Measurements from ENCODE around the gene STK38. TPM values are rescaled to one million over a fixed set of nuclear protein-coding genes. Genes with fewer than 3 reads are reported as not detected.

STK38 gene
- total and polyA plus RNA-seq, 2 of the 8 experiments (the other 6 are each of a cell fraction or from before 2014, with no cell fraction given): 8.1 to 19.8 TPM

DNA sequence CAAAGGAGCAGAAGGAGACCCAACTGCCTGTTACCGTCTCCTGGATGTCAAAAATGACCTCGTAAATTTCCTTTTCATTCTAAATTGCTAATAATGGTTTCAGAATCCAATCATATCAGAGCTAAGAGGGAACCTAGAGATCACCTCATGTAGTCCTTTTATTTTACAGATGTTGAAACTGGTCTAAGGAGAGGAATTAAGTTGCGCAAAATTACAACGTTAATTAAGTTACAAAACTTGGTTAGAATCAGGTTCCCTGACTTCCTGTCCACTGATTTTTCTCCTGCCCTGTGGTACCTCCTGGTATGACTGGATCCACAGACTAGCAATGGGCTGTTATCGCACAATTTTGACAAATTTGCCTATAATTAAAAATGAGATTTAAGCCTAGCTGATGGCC lies 9.0 kb upstream of the STK38 start:
- H2BK120ac ChIP-seq (replicated peaks; ENCODE audit: low read depth, low read length): no peak overlapping the region
- no peak overlapping the region for H3K56ac ChIP-seq (replicated peaks; ENCODE audit: insufficient read length, low read depth, low read length)
- CTCF ChIA-PET (ENCODE audit: partially characterized antibody): interaction anchor here (0.7 to 0.9 kb wide), 2 partner anchors 9 to 124 kb away, joined by 3 to 4 read pairs; no protein-coding TSS in a partner anchor
- no peaks in the 10 kb centered on the region for H3K79me2 ChIP-seq (ENCODE audit: control insufficient read depth in 1 of 2, insufficient read depth in 2 of 2, low read length in 2 of 2)
- no peak overlapping the region for H2BK15ac ChIP-seq (ENCODE audit: low read length)
- H3K23me2 ChIP-seq (ENCODE audit: low read depth, low read length): no peaks in the 10 kb centered on the region; the same call in 1 of the 2 replicates
- no peaks in the 10 kb centered on the region for H3K27me3 ChIP-seq (replicated peaks in 1 of 4; ENCODE audit: control insufficient read depth in 3 of 4, extremely low read depth in 1 of 4, insufficient read depth in 3 of 4, low read length in 3 of 4)
- H3K36me3 ChIP-seq (ENCODE audit: control insufficient read depth in 2 of 4, insufficient read depth in 4 of 4, low read length in 3 of 4): no peaks in the 10 kb centered on the region
- no peak overlapping the region for H3K4ac ChIP-seq (replicated peaks; ENCODE audit: insufficient read length, low read depth, low read length)
- no peak overlapping the region for H3K9ac ChIP-seq (replicated peaks in 1 of 4; ENCODE audit: extremely low read depth in 1 of 4, low read depth in 3 of 4, low read length in 3 of 4)
- no peak overlapping the region for H2AK5ac ChIP-seq (ENCODE audit: low read depth, low read length)
- TF ChIP-seq RBBP5 (IDR thresholded peaks at IDR 0.05; ENCODE audit: borderline replicate concordance, low read depth, low read length) (no peak), HDAC2 (IDR thresholded peaks at IDR 0.05; ENCODE audit: borderline replicate concordance in 1 of 2, low read depth in 2 of 2, low read length in 2 of 2) (no peak), TAF1 (IDR thresholded peaks at IDR 0.05; ENCODE audit: low read depth, low read length) (no peak), POU5F1 (IDR thresholded peaks at IDR 0.05; ENCODE audit: low read depth, low read length) (no peak), BACH1 (IDR thresholded peaks at IDR 0.05; ENCODE audit: low read length) (no peak), CREB1 (IDR thresholded peaks at IDR 0.05) (no peak), POLR2A (IDR thresholded peaks at IDR 0.05; ENCODE audit: control extremely low read depth in 1 of 2, low read depth in 2 of 2, low read length in 2 of 2) (no peak), SRF (IDR thresholded peaks at IDR 0.05; ENCODE audit: low read depth, low read length) (no peak), CHD2 (IDR thresholded peaks at IDR 0.05; ENCODE audit: low read length) (no peak), HDAC6 (IDR thresholded peaks at IDR 0.05; ENCODE audit: low read depth, low read length) (no peak)
- TF ChIP-seq, protein P1, sequence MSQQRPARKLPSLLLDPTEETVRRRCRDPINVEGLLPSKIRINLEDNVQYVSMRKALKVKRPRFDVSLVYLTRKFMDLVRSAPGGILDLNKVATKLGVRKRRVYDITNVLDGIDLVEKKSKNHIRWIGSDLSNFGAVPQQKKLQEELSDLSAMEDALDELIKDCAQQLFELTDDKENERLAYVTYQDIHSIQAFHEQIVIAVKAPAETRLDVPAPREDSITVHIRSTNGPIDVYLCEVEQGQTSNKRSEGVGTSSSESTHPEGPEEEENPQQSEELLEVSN (IDR thresholded peaks at IDR 0.05): no peak
- TF ChIP-seq, protein P2, sequence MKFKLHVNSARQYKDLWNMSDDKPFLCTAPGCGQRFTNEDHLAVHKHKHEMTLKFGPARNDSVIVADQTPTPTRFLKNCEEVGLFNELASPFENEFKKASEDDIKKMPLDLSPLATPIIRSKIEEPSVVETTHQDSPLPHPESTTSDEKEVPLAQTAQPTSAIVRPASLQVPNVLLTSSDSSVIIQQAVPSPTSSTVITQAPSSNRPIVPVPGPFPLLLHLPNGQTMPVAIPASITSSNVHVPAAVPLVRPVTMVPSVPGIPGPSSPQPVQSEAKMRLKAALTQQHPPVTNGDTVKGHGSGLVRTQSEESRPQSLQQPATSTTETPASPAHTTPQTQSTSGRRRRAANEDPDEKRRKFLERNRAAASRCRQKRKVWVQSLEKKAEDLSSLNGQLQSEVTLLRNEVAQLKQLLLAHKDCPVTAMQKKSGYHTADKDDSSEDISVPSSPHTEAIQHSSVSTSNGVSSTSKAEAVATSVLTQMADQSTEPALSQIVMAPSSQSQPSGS (IDR thresholded peaks at IDR 0.05; ENCODE audit: low read length): no peak
- POLR2A ChIA-PET (ENCODE audit: partially characterized antibody): no interaction called here
- no peak overlapping the region for H3K23ac ChIP-seq (ENCODE audit: insufficient read length)
- no peak overlapping the region for H2BK20ac ChIP-seq (ENCODE audit: low read length)
- no peak overlapping the region for H4K91ac ChIP-seq (replicated peaks; ENCODE audit: insufficient read length, low read length)
- H4K8ac ChIP-seq (ENCODE audit: extremely low read depth, insufficient read depth, low read length): no peak overlapping the region
- no peak overlapping the region for H3K4me3 ChIP-seq (ENCODE audit: extremely low read depth in 1 of 4, insufficient read depth in 2 of 4, low read depth in 3 of 4, low read length in 4 of 4)
- no peak overlapping the region for H2AFZ ChIP-seq (ENCODE audit: low read length)
- H3K27ac ChIP-seq (ENCODE audit: low read depth, low read length): no peak overlapping the region
- H3K18ac ChIP-seq (ENCODE audit: extremely low read depth, low read length): no peak overlapping the region
- no peaks in the 10 kb centered on the region for H3K4me1 ChIP-seq (replicated peaks in 1 of 4; ENCODE audit: control insufficient read depth in 3 of 4, insufficient read depth in 4 of 4, low read length in 3 of 4)
- no peak overlapping the region for H4K5ac ChIP-seq (ENCODE audit: insufficient read length, low read depth, low read length)
- H4K20me1 ChIP-seq (replicated peaks in 1 of 2; ENCODE audit: control insufficient read depth in 1 of 2, insufficient read depth in 2 of 2, low read length in 2 of 2): no peaks in the 10 kb centered on the region
- H3K14ac ChIP-seq (ENCODE audit: insufficient read length): no peak overlapping the region
- no peak overlapping the region for H2BK5ac ChIP-seq (ENCODE audit: low read depth, low read length)
- H3K79me1 ChIP-seq (ENCODE audit: low read depth, low read length): no peaks in the 10 kb centered on the region
- no peak overlapping the region for H2BK12ac ChIP-seq (ENCODE audit: low read depth, low read length)
- H3K4me2 ChIP-seq (ENCODE audit: insufficient read depth in 1 of 2, low read depth in 2 of 2, low read length in 2 of 2): no peak overlapping the region
- FAIRE-seq (no peak), DNase-seq (ENCODE audit: low read depth in 1 of 2, low spot score in 2 of 2) (no peak)
- H3K9me3 ChIP-seq (ENCODE audit: insufficient read depth in 2 of 2, low read depth in 1 of 2, low read length in 1 of 2): no peaks in the 10 kb centered on the region
- WGBS, 2 experiments (ENCODE audit: extremely low coverage in 1 of 2, insufficient coverage in 1 of 2, insufficient read length in 1 of 2, insufficient replicate concordance in 2 of 2, low coverage in 1 of 2, low lambda C conversion rate in 2 of 2, missing lambda C conversion rate in 1 of 2): 93% methylated on average over 5 of the region's 5 CpGs; no CpG with 5 or more reads in 1 of the 2 experiments

Data from H1 (cell line).